Inflammatory macrophage treated with lipopolysaccharide for 1 hour (primary cell): Measurements from ENCODE around the gene SP1.
"Not testable (repeated sequence)": the region's sequence is repeated elsewhere in the genome, so short reads cannot be mapped to it uniquely, and the experiment has no call there.

Source experiments
- DNase-seq, 2 donors: peaks; one replicate each; pipeline ENCODE4 v3.0.0-alpha.2; 2020 to 2022

Gene SP1

DNA sequence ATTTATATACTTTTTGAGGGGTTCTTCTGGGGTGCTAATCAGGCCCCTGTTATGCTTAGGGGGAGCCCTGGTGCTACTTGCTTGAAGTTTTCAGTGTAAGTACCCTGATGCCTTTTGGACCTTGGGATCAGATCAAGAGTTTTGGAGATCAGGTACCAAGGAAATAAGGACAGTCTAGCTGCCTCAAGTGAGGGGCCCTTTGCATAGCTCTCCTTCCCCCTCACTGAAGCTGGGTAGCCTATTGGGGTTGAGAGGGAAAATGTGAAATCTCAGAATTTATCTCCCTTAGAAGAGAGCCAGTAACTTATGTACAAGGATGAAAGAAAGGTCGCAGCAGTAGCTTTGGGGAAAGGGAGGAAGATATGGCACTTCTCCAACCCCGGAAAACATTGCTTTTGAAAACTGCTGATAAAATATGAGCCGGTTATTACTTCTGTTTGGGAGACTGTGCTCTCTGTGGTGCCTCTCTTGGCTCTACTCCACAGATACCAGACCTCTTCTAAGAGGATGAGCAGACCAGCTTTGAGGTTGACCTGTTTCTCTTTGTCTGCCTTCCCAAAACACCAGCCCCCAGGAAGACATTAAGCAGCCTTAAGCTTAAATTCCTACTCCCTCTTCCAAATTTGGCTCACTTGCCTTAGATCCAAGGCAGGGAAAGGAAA is 34.9 kb downstream of the SP1 start:
- DNase-seq: no peak

DNA sequence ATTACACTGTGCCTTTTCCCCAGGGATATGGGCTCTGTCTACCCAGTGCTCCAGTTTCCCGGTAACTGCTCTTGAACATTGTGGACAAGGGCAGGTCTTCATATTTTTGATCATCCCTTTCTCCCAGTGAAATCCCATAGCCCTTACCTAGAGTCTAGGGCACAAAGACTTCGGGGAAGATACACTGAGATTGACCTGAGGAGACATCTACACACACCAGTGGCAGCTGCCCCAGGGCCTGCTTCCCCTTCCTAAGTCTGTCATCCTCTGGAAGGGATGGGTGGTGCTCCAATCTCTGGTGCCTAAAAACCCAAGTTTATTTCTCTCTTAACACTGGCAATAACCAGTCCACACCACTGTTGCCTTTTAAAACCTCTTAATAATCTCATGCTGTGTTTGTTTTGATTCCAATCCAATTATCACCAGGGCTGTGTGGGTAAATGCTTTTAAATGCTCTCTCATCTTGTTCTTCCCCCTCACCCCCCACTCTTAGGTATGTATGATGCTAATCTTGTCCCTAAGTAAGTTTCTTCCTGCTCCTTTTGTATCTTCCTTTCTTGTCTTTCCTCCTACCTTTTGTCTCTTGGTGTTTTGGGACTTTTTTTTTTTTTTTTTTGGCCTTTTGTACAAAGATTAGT is 35.9 kb downstream of the SP1 start:
- not testable (repeated sequence) for DNase-seq

DNA sequence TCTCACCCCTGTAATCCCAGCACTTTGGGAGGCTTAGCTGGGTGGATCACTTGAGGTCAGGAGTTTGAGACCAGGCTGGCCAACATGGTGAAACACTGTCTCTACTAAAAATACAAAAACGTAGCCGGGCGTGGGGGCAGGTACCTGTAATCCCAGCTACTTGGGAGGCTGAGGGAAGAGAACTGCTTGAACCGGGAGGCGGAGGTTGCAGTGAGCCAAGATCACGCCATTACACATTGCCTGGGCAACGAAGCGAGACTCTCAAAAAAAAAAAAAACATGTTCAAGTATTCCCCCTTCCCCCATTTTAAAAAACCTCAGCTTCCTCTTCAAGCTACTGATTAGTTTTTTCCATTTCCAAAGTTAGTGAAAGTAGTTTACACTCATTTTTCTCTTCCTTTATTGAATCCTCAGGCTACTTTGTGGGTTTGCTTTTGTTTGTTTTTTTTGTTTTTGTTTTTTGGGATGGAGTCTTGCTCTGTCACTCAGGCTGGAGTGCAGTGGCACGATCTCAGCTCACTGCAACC is 37.4 kb downstream of the SP1 start:
- DNase-seq: peak; percentile 49 to 52

DNA sequence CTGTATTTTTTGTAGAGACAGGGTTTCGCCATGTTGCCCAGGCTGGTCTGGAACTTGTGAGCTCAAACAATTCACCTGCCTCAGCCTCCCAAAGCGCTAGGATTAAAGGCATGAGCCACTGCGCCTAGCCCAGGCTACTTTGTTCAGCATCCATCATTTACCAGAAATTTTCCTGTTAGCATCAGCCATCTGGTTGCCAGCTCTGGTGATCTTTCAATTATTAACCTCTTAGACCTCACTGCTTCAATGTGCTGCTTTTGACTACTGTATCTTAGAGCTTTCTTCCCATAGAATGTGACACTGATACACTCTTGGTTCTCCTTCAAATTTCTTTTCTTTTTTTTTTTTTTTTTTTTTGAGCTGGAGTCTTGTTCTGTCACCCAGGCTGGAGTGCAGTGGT is 38.2 kb downstream of the SP1 start:
- no peak for DNase-seq

DNA sequence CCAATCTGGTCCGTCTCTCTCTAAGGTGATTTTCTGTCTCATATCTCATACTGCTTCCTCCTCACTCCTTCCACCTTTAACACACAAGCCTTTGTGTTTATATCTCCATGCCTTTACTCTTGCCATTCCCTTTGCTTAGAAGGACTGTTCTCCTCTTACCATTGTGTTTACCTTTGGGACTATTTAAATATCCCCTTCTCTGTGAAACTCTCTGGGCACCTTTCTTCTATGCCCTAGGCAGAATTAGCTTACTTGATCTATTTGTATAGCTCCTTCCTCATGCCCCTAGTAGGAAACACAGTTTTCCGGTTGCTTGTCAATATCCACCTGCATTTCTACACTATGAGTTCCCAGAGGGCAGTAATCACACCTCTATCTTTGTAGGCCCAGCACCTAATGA is 39.8 kb downstream of the SP1 start:
- DNase-seq: no peak

DNA sequence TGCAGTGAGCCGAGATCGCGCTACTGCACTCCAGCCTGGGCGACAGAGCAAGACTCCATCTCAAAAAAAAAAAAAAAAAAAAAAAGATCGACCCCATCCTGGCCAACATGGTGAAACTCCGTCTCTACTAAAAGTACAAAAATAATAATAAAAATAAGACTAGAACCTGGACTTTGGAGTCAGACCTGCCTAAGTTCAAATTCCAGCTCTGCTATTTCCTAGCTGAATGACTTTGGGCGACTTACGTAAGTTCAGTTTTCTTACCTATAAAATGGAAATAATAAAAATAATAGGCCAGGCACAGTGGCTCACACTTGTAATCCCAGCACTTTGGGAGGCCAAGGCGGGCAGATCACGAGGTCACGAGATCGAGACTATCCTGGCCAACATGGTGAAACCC is 42.3 kb downstream of the SP1 start:
- DNase-seq: not testable (repeated sequence)

DNA sequence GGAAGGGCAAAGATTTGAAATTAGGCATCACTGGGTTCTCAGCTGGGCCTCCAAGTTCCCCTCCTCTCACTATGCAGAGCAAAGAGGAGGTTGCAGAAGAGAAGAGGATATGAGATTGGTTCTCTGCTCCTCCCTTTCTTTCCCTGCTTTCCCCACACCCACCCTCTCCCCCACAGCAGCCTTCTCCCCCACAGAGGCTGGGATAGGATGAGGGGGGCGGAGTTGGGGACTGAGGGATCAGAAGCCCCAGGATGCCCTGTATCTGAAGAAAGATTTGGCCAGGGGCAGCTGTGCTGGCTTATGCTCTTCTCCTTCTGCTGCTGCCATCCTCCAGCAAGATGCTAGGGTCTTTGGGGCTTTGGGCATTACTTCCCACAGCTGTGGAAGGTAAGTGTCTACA is 43.6 kb downstream of the SP1 start, which contains the start of gene AMHR2:
Gene AMHR2 (plus strand): TSS at position 259 of the 400 bp plus-strand sequence. CDS start 80 bp downstream, at position 339.
- no peak for DNase-seq

DNA sequence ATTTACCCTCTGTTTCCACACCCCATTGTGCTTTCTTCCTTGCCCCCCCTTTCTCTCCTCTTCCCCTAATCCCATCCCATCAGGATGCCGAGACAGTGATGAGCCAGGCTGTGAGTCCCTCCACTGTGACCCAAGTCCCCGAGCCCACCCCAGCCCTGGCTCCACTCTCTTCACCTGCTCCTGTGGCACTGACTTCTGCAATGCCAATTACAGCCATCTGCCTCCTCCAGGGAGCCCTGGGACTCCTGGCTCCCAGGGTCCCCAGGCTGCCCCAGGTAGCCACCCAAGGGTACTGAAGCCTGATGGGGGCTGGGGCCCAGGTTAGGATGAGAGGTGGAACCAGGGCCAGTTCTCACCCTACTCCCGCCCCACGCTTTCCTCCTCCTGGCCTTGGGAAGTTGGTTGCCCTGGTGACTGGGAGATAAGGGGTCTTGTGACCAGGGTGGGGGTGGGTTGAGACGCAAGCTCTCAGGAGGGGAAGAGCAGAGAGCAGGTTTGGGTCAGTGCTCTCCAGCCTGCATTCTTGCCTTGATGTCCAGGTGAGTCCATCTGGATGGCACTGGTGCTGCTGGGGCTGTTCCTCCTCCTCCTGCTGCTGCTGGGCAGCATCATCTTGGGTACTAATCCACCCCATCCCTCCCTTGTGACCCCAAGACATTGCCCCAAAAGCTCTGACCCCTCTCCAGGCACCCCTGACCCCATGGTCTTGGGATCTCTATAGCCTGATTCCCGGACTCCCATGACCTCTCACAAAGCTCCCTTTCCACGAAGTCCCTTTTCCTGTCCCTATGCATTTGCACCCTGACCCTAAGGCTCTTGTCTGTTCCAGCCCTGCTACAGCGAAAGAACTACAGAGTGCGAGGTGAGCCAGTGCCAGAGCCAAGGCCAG is 44.9 kb downstream of the SP1 start:
- no peak for DNase-seq

DNA sequence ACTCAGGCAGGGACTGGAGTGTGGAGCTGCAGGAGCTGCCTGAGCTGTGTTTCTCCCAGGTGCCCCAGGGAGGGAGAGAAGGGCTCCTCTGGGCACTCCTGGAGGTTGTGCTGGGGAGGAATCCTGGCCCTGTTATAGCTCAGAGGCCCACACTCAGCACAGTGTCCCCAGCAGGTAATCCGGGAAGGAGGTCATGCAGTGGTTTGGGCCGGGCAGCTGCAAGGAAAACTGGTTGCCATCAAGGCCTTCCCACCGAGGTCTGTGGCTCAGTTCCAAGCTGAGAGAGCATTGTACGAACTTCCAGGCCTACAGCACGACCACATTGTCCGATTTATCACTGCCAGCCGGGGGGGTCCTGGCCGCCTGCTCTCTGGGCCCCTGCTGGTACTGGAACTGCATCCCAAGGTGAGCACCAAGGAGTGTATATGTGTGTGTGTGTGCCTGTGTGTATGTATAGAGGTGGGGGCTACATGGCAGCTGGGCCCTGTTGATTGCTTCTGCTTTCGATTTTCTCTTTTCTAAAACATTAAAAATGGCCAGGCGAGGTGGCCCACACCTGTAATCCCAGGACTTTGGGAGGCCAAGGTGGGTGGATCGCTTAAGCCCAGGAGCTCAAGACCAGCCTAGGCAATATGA is 45.7 kb downstream of the SP1 start:
- DNase-seq: no peak

DNA sequence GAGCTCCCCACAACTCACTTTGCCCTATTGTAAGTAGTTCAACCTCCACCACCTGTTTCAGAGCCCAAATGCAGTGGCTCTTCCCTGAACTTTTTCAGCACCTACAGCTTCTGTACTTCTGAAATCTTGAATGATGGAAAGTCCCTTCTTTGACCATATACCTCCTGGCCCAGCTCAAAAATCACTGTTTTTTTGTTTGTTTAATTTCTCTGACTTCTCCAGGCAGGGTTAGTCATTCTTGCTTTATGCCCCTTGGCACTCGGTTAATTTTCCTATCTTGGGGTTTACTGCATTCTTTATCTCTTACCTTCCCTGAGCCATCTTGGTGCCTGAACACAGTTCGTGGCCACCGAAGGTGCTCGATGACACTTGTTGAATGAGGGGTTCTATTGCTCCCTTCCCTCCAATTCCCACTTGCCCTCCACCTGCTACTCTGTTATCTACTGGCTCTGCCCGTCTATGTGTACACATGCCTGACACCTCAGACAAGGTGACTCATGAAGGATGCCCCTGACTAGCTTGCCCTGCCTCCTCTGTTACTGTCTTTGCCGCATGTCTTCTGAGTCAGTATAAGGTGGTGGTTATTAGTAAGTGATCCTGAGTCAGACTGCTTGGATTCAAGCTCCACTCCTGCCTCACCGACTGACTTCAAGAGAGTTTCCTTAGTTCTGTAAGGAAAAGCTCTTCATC is 48.1 kb downstream of the SP1 start:
- no peak for DNase-seq

DNA sequence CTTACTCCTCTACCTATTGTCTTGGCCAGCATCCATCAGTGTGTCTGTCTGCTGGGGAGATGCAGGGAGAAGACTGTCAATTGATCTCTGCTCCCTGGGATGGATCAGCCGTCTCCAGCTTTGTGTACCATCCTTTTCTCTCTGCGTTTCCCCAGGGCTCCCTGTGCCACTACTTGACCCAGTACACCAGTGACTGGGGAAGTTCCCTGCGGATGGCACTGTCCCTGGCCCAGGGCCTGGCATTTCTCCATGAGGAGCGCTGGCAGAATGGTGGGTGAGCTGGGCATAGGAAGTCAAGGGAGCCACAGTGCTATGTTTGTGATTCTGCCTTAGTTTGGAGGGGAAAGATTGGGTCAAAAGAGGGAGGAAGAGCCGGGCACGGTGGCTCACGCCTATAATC is 48.8 kb downstream of the SP1 start:
- no peak for DNase-seq

DNA sequence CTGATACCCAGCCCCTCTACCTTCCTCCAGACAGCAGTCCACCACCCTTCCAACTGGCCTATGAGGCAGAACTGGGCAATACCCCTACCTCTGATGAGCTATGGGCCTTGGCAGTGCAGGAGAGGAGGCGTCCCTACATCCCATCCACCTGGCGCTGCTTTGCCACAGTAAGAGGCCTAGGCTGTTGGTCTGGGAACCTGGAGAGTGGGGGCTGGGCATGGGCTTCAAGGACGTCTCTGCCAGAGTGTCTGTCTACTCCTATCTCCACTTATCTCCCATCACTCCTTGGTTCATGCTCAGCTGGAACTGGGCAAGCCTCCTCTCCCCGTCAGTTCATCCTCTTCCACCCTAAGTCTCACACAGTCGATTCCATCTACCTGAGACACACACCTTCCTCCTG is 50.1 kb downstream of the SP1 start:
- no peak for DNase-seq

DNA sequence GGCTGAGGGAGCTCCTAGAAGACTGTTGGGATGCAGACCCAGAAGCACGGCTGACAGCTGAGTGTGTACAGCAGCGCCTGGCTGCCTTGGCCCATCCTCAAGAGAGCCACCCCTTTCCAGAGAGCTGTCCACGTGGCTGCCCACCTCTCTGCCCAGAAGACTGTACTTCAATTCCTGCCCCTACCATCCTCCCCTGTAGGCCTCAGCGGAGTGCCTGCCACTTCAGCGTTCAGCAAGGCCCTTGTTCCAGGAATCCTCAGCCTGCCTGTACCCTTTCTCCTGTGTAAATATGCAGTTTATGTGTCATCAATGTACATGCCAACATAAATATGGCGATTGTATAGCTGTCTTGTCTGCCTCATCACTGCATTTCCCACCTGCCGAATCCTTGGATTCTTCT is 51.2 kb downstream of the SP1 start:
- no peak for DNase-seq

DNA sequence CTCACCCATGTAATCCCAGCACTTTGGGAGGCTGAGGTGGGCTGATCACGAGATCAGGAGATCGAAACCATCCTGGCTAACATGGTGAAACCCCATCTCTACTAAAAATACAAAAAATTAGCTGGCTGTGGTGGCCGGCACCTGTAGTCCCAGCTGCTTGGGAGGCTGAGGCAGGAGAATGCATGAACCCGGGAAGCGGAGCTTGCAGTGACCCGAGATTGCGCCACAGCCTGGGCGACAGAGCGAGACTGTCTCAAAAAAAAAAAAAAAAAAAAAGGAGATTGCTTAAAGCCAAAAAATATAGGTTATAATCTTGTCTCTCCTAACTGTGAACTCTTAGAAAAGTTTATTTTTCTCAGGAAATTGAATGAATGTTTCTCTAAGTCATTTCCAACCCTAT is 55.4 kb downstream of the SP1 start:
- DNase-seq: not testable (repeated sequence)

DNA sequence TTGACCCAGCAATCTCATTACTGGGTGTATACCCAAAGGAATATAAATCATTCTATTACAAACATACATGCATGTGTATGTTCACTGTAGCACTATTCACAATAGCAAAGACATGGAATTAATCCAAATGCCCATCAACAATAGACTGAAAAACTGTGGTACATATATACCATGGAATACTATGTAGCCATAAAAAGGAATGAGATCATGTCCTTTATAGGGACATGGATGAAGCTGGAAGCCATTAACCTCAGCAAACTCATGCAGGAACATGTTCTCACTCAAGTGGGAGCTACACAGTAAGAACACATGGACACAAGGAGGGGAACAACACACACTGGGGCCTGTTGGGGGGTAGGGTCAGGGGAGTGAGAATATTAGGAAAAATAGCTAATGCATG is 59.6 kb downstream of the SP1 start:
- not testable (repeated sequence) for DNase-seq

DNA sequence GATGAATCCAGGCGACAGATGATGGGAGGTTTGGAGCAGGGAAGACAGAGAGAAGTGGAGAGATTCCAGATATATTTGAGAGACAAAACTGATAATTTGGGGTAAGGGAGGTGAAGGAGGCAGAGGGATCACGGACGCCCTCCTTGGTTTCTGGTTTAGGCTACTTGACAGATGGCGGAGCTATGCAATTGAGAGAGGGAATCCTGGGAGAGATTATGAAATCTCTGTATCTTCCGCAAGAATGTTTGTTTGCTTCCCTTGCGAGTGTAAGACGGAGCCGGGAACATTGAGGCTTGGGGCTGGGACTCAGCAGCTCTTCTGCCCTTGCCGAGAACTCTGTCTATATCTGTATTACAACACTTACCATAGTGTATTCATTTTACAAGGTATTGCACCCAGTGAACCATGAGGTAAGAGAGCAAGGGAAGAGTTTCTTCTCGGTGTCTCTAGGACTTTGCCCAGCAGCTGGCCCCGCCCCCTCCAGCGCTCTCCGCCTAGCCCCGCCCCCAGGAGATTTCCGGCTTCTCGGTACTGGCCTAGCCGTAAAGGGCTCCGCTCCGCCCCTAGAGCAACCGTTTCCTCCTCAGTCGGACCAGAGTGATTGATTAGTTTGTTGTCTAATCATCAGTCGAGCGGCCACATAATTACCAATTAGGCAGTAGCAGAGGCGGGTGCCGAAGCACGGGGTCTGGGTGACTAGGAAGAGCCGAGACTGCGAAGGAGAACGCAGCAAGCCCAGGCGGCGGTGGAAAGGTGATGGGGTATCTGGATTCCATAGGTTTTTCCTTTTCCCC is 61.3 kb downstream of the SP1 start, which contains the start of gene PRR13:
Gene PRR13 (plus strand): TSS at position 695 of the 794 bp plus-strand sequence. CDS start 981 bp downstream, outside the sequence.
- peak; percentile 99 for DNase-seq

DNA sequence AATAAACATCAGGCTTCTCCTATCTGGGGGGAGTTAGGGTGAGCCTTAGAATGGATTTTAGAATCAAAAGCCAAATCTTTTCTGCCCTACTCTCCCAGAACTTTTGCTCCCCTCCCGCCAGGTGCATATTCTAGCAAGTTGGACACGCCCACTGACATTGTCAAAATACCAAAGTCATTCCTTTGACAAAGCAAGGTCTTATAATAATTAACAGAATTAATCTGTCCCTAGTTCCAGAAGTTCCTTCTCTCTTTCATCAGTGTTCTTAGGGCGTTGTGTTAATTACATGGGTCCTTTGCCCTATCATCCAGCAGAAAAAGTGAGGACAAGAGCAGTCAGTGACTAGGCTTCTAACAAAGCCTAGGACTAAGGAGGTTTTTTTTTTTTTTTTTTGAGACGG is 64.0 kb downstream of the SP1 start:
- DNase-seq: no peak

DNA sequence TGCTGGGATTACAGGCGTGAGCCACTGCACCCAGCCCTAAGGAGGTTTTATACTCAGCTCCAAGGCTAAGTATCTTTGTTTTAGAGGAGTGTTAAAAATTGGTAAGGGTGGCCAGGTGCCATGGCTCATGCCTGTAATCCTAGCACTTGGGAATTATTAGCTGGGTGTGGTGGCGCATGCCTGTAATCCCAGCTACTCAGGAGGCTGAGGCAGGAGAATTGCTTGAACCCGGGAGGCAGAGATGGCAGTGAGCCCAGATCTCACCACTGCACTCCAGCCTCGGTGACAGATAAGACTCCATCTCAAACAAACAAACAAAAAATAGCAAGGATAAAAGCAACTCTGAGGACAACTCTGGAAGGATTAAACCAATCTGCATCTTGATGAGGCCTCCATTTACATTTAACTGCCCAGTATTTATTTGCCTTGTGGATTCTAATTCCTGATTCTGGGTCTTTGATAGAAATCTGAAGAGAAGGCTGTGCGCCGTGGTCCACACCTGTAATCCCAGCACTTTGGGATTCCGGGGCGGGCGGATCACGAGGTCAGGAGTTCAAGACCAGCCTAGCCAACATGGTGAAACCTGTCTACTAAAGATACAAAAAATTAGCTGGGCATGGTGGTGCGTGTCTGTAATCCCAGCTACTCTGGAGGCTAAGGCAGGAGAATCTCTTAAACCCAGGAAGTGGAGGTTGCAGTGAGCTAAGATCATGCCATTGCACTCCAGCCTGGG is 64.8 kb downstream of the SP1 start:
- not testable (repeated sequence) for DNase-seq

DNA sequence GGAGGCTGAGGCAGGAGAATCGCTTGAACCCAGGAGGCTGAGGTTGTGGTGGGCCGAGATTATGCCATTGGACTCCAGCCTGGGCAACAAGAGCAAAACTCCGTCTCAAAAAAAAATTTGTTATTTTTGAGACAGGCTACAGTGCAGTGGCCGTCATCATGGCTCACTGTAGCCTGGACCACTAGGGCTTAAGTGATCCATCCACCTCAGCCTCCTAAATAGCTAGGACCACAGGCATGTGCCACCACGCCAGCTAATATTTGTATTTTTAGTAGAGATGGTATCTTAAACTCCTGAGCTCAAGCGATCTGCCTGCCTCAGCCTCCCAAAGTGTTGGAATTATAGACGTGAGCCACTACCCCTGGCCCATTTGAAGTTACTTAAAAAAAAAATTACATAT is 71.0 kb downstream of the SP1 start:
- no peak for DNase-seq

DNA sequence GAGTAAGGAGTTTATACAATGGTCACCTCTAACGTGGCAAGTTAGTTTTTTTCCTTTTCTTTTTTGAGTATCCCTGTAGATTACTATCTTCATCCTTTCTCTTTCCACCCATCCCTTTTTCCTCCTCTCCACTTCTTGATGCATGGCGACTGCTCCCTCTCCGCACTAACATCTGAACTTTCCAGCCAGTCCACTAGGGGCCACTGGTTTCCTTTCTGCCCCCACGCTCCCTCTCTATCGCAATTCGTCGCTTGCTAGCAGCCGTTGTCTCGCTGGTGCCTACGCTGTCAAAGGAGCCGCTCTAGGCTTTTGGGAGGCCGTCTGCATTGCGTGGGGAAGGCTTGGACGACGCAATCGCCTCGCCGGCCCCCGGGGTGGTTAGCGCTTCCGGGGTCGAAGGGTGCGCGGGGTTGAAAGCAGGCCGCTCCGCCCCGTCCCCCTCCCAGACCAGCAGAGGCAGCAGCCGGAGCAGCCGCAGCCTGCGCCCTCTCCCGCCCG is 71.7 kb downstream of the SP1 start, which contains the start of gene PCBP2:
Gene PCBP2 (plus strand): TSS at position 442 of the 498 bp plus-strand sequence. CDS start 2,699 bp downstream, outside the sequence.
- DNase-seq: peak; percentile 99
